Left ventricle myocardium inferior (tissue), 1 donor: ENCODE measurements around the gene SPAG9. TPM values are rescaled to one million over a fixed set of nuclear protein-coding genes. Genes with fewer than 3 reads are reported as not detected.
A peak's percentile ranks its signal among the peaks of the same experiment; 100 is the strongest.

Source experiments
- DNase-seq: peaks from one replicate; pipeline ENCODE4 v3.0.0-alpha.2; 2020
- H3K27ac ChIP-seq: fragments of 200-600 bp; replicated peaks from 2 replicates; pipeline ENCODE4 v1.8.0; 2021
- H3K27me3 ChIP-seq: fragments of 200-600 bp; 2 replicates; pipeline ENCODE4 v1.8.0; 2021; ENCODE audit warnings: low read depth
- H3K36me3 ChIP-seq: fragments of 200-600 bp; 2 replicates; pipeline ENCODE4 v1.8.0; 2021
- H3K4me1 ChIP-seq: fragments of 200-600 bp; 2 replicates; pipeline ENCODE4 v1.8.0; 2021
- H3K4me3 ChIP-seq: fragments of 200-600 bp; 2 replicates; pipeline ENCODE4 v1.8.0; 2021; ENCODE audit warnings: mild to moderate bottlenecking, moderate library complexity
- H3K9me3 ChIP-seq: fragments of 200-600 bp; replicated peaks from 2 replicates; pipeline ENCODE4 v1.8.0; 2021
- intact Hi-C: fragments of 100-400 bp; cut with micrococcal nuclease; formaldehyde crosslinking; loops from one replicate; pipeline ENCODE4 v1.11.0; 2022
- total RNA-seq: library from RNA; stranded (reverse); fragmentation: NEBNext Ultra II Directional; extraction: Animal tissue kit (Norgen Biotek cat#: 25700); gene quantifications from one replicate; pipeline ENCODE4 v1.2.1, GENCODE V29; 2021
- TF ChIP-seq, protein P1 (sequence below): fragments of 200-600 bp; IDR thresholded peaks from 2 replicates; pipeline ENCODE4 v1.8.0; 2021; ENCODE audit warnings: antibody characterized with exemption, mild to moderate bottlenecking, borderline replicate concordance
- donor health status: DM: no; HTN: yes; CAD: no; lungs with severe emphysema.

SPAG9 gene
- total RNA-seq, 1 donor from 2014 or later = 43.8 TPM

- TF ChIP-seq, protein P1, sequence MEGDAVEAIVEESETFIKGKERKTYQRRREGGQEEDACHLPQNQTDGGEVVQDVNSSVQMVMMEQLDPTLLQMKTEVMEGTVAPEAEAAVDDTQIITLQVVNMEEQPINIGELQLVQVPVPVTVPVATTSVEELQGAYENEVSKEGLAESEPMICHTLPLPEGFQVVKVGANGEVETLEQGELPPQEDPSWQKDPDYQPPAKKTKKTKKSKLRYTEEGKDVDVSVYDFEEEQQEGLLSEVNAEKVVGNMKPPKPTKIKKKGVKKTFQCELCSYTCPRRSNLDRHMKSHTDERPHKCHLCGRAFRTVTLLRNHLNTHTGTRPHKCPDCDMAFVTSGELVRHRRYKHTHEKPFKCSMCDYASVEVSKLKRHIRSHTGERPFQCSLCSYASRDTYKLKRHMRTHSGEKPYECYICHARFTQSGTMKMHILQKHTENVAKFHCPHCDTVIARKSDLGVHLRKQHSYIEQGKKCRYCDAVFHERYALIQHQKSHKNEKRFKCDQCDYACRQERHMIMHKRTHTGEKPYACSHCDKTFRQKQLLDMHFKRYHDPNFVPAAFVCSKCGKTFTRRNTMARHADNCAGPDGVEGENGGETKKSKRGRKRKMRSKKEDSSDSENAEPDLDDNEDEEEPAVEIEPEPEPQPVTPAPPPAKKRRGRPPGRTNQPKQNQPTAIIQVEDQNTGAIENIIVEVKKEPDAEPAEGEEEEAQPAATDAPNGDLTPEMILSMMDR = no peak
- Histone ChIP-seq H3K9me3 (no peaks in the 10 kb centered on the region), H3K27ac (peak overlapping the region; percentile 97), H3K4me1 (peaks cover 26% of the 10 kb centered on the region), H3K4me3 (peak overlapping the region; percentile 99), H3K27me3 (no peaks in the 10 kb centered on the region), H3K36me3 (peaks cover 42% of the 10 kb centered on the region)
- no peak for DNase-seq
- intact Hi-C loops = no loop called here
Observed at GRCh38 chr17:51165680-51166197, 45.1 kb upstream of the SPAG9 start.

DNA sequence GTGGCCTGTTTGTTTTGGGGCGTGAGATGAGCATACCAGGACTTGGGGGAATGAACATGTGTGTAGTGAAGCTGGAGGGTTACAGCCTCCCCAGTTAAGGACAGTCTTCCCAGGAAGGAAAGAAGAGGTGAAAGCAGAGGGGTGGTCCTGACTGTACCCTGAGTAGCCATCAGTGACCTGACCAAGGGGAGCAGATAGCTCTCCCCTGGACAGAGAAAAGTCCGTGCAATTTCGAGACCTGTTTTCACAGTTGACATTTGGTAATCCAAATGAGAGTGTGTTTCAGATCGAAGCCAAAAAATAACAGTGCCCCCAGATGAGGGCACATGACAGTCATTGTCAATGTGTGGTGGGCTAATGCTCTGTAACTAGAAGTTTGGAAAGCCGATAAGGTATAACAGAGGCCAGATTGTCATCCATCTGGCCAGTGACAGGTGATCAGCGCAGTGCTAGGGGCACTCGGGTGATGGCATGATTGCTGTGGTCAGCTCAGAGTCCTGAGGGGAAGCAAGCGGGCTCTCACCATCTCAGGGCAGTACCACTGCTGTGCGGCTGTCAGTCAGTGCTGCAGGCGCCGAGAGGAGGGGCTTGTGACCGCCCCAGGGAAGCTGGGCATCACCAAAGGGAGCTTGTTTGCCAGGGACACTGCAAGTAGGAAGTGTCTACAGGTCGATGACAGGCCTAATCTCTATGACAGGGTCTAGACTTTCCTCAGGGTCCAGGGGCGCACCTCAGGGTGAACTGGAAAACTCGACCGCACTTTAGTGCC lies 44.4 kb upstream of the SPAG9 start:
- H3K36me3 ChIP-seq = peaks cover 42% of the 10 kb centered on the region
- peaks cover 26% of the 10 kb centered on the region for H3K4me1 ChIP-seq
- intact Hi-C loops = no loop called here
- peak overlapping the region; percentile 97 for H3K27ac ChIP-seq
- no peak for DNase-seq
- peak overlapping the region; percentile 99 for H3K4me3 ChIP-seq
- H3K27me3 ChIP-seq = no peaks in the 10 kb centered on the region
- H3K9me3 ChIP-seq = no peaks in the 10 kb centered on the region
- TF ChIP-seq, protein P1 = no peak

DNA sequence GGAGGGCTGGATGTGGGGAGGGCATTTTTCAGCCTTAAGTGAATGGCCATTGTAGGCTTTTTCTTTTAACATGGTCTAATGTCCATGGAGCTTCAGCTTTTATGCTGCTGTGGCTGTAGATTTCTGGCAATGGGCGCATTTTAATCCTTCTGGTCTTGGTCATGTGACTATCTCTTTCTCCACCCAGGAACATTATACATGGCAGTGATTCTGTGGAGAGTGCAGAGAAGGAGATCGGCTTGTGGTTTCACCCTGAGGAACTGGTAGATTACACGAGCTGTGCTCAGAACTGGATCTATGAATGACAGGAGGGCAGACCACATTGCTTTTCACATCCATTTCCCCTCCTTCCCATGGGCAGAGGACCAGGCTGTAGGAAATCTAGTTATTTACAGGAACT lies 40.9 kb upstream of the SPAG9 start:
- DNase-seq = no peak
- Histone ChIP-seq H3K4me1 (peaks cover 15% of the 10 kb centered on the region), H3K9me3 (no peaks in the 10 kb centered on the region), H3K36me3 (peaks cover 31% of the 10 kb centered on the region), H3K4me3 (no peak overlapping the region), H3K27me3 (no peaks in the 10 kb centered on the region), H3K27ac (no peak overlapping the region)
- intact Hi-C loops = no loop called here
- TF ChIP-seq, protein P1 = no peak

- no peaks in the 10 kb centered on the region for H3K9me3 ChIP-seq
- peaks cover 35% of the 10 kb centered on the region for H3K36me3 ChIP-seq
- H3K27me3 ChIP-seq = no peaks in the 10 kb centered on the region
- intact Hi-C loops = no loop called here
- TF ChIP-seq, protein P1 = no peak
- H3K4me1 ChIP-seq = peaks cover 6% of the 10 kb centered on the region
- no peak overlapping the region for H3K27ac ChIP-seq
- DNase-seq = no peak
- no peak overlapping the region for H3K4me3 ChIP-seq
Observed at GRCh38 chr17:51159604-51160003, 38.9 kb upstream of the SPAG9 start.

- intact Hi-C loops = no loop called here
Observed at GRCh38 chr17:51155416-51155815, 34.7 kb upstream of the SPAG9 start.

More at GRCh38 chr17:51155416-51155815, 34.7 kb upstream of the SPAG9 start:
- no peak for DNase-seq
- Histone ChIP-seq H3K4me1 (peaks cover 24% of the 10 kb centered on the region), H3K27ac (no peak overlapping the region), H3K4me3 (no peak overlapping the region), H3K9me3 (no peaks in the 10 kb centered on the region), H3K36me3 (peaks cover 18% of the 10 kb centered on the region), H3K27me3 (no peaks in the 10 kb centered on the region)
- TF ChIP-seq, protein P1 = no peak
